Adrenal gland (tissue), 12 donors: ENCODE results near the gene EZH2. TPM values are rescaled to one million over a fixed set of nuclear protein-coding genes. Genes with fewer than 3 reads are reported as not detected.

ENCODE experiments used
- DNase-seq, 7 donors: peaks; one replicate each; pipeline ENCODE4 v3.0.0-alpha.2; 2019 to 2020
- H3K27ac ChIP-seq, 5 donors: fragments of 200-600 bp; sonication (generic) in 4 of 5; 1 replicate in 3 of 5; 2 replicates in 2 of 5; pipeline versions ENCODE4 v1.5.1 to v1.8.0; 2016 to 2020; ENCODE audit warnings: mild to moderate bottlenecking in 1 of 5
- H3K27me3 ChIP-seq: fragments of 200-600 bp; 2 replicates; pipeline ENCODE4 v1.8.0; 2021
- H3K36me3 ChIP-seq, 2 donors: fragments of 200-600 bp; replicated peaks in 1 of 2; 1 replicate in 1 of 2; 2 replicates in 1 of 2; pipeline versions ENCODE4 v1.5.1 to v1.8.0; 2018 to 2022
- H3K4me1 ChIP-seq, 2 donors: fragments of 200-600 bp; replicated peaks in 1 of 2; 1 replicate in 1 of 2; 2 replicates in 1 of 2; pipeline versions ENCODE4 v1.5.1 to v1.8.0; 2018 to 2021
- H3K4me3 ChIP-seq, 4 donors: fragments of 200-600 bp; sonication (generic) in 3 of 4; one replicate each; pipeline ENCODE4 v1.5.1; 2016 to 2018
- H3K9me3 ChIP-seq, 3 donors: fragments of 200-600 bp; sonication (generic) in 1 of 3; replicated peaks in 1 of 3; 1 replicate in 2 of 3; 2 replicates in 1 of 3; pipeline versions ENCODE4 v1.5.1 to v1.8.0; 2016 to 2021
- POLR2A ChIP-seq, 2 donors: fragments of 450-650 bp; IDR thresholded peaks; one replicate each; pipeline ENCODE4 v1.6.1; 2017; ENCODE audit warnings: antibody characterized with exemption in 2 of 2, mild to moderate bottlenecking in 2 of 2, moderate library complexity in 1 of 2
- WGBS, 4 donors: extraction: QIAGEN DNeasy Blood & Tissue Kit in 2 of 4; methylation state at CpG; one replicate each; pipeline versions ENCODE4 v1.1.5 to v1.1.7; 2013 to 2017; 5-methylcytosine and 5-hydroxymethylcytosine counted together
- intact Hi-C, 2 donors: fragments of 100-400 bp; cut with DNase I; formaldehyde crosslinking; loops; one replicate each; pipeline versions ENCODE4 v1.14.1 to v1.15.0; 2022 to 2023
- polyA plus RNA-seq, 3 donors: library from polyadenylated mRNA; stranded (reverse); fragments of 200-250 nt in 2 of 3; fragments of 350-450 nt in 1 of 3; fragmentation: Illumina TruSeq in 1 of 3; extraction: RNeasy Lipid Tissue Mini Kit (QIAGEN cat#74804) in 1 of 3; gene quantifications; one replicate each; pipeline ENCODE4 v1.2.3, GENCODE V29; 2013 to 2014
- total RNA-seq, 9 donors: library from RNA; depleted of rRNA in 4 of 9; stranded (reverse); fragments of >200 nt in 4 of 9; fragments of 120-200 nt in 1 of 9; fragmentation: NEBNext Ultra II Directional in 1 of 9; extraction: Animal tissue kit (Norgen Biotek cat#: 25700) in 1 of 9; gene quantifications; one replicate each; pipeline versions ENCODE4 v1.1.0 to v1.2.4, GENCODE V29; 2013 to 2023
- TF ChIP-seq, protein P1 (sequence below), 6 experiments: fragments of 450-650 bp in 4 of 6; fragments of 200-600 bp in 2 of 6; sonication (generic) in 1 of 6; IDR thresholded peaks; 1 replicate in 5 of 6; 2 replicates in 1 of 6; pipeline versions ENCODE4 v1.5.1 to v1.8.0; 2016 to 2021; ENCODE audit warnings: antibody characterized with exemption in 6 of 6, mild to moderate bottlenecking in 2 of 6, moderate library complexity in 1 of 6
- donor health status: healthy with polysubstance abuse.
- donor health status: Bipolar disorder and iron deficiency.
- donor health status: DM: yes; HTN: yes; CAD: no.
- donor health status: DM: no; HTN: no; CAD: no.
- donor health status: DM: no; HTN: no; CAD: no.
- donor health status: DM: yes; HTN: yes; CAD: no.

The EZH2 gene
- total and polyA plus RNA-seq, 12 donors, result 0.61 to 11.6 (median 2.3) TPM

DNA sequence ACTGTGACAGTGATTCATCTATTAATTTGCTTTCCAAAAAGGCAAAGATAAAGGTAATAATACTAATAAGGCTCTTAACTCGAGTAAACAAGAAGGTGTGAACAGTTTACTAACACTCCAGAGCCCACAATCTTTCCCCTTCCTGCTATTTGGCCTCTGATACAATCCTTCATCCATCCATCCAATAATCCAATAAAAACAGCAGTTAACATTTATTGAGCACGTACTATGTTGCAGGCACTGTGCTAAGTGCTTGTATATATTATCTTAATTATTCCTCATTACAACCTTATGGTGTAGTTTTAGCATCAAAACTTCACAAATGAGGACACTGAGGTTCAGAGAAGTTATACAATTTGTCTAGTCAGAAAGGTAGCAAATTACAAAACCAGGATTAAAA, 49.5 kb downstream of the EZH2 start:
- DNase-seq, result no peak
- no peaks in the 10 kb centered on the region for H3K27me3 ChIP-seq
- peaks cover 0 to 4% (median 0%) of the 10 kb centered on the region in 3 donors for H3K9me3 ChIP-seq
- H3K36me3 ChIP-seq, result no peaks in the 10 kb centered on the region
- H3K4me1 ChIP-seq, result peaks cover 0 to 3% of the 10 kb centered on the region in 2 donors
- H3K4me3 ChIP-seq, result no peak overlapping the region
- H3K27ac ChIP-seq, result no peak overlapping the region
- intact Hi-C loops, result no loop called here
- WGBS, 4 donors, result 91 to 100% (median 95%) methylated on average over 2 of the region's 2 CpGs
- TF ChIP-seq, protein P1, sequence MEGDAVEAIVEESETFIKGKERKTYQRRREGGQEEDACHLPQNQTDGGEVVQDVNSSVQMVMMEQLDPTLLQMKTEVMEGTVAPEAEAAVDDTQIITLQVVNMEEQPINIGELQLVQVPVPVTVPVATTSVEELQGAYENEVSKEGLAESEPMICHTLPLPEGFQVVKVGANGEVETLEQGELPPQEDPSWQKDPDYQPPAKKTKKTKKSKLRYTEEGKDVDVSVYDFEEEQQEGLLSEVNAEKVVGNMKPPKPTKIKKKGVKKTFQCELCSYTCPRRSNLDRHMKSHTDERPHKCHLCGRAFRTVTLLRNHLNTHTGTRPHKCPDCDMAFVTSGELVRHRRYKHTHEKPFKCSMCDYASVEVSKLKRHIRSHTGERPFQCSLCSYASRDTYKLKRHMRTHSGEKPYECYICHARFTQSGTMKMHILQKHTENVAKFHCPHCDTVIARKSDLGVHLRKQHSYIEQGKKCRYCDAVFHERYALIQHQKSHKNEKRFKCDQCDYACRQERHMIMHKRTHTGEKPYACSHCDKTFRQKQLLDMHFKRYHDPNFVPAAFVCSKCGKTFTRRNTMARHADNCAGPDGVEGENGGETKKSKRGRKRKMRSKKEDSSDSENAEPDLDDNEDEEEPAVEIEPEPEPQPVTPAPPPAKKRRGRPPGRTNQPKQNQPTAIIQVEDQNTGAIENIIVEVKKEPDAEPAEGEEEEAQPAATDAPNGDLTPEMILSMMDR (IDR thresholded peaks at IDR 0.05), result no peak
- no peak for TF ChIP-seq POLR2A (IDR thresholded peaks at IDR 0.05)

DNA sequence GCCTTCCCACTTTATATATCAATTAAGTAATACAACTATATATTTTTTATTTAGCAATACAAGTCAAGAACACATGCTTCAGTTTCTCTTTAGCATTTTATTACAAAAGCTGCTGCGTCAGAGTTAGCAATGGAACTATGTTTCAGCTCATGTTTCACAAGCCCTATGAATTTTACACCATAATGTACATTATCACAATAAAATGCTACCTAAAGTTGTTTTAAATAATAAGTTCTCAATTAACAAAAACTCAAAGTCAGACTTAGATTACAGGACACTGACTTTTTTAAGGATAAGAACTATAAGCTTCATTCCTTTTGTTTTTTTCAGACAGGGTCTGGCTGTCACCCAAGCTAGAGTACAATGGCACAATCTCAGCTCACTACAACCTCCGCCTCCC, 52.3 kb downstream of the EZH2 start:
- H3K36me3 ChIP-seq, result no peaks in the 10 kb centered on the region
- no peak overlapping the region for H3K4me3 ChIP-seq
- intact Hi-C loops, result no loop called here
- TF ChIP-seq, protein P1 (IDR thresholded peaks at IDR 0.05), result no peak
- no peak for TF ChIP-seq POLR2A (IDR thresholded peaks at IDR 0.05)
- H3K27ac ChIP-seq, result no peak overlapping the region
- no peaks in the 10 kb centered on the region for H3K27me3 ChIP-seq
- WGBS, 4 donors, result 94 to 100% (median 96%) methylated on average over 2 of the region's 2 CpGs
- no peak for DNase-seq
- no peaks in the 10 kb centered on the region for H3K4me1 ChIP-seq
- peaks cover 0 to 4% (median 0%) of the 10 kb centered on the region in 3 donors for H3K9me3 ChIP-seq

DNA sequence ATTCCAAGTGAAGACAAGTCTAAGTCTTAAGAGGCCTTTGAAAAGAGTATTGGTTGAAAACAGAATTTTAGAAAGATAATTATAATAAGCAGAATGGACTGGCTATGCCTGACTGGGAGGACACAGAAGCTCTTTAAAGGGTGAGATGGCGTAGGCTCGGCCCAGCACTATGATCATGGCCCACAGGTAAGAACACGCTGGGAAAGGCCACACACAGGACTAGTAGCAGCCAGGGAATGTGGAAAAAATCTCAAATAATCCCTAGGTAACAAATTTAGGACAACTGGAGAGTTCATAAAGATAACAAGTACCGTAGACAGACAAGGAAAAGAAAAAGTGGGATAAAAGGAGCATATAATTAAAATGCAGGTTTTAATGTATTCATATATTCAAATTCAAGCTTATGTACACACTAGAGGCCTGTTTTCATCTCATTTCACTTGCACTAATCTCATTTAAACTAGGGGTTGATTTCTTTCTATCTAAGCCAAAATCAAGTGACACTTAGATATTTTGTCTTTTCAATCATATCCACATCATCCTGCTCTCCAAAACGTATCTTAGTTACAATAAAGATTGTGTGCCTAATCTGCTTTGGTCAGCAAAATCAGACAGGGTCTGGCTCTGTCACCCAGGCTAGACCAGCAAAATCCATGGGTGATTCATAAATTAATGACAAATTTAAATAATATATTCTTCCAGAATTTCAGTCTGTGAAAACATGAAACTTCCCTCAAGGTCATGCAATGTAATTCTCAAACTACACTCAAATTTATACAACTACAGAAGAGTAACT, 53.0 kb downstream of the EZH2 start:
- 93 to 96% (median 95%) methylated on average over 5 of the region's 5 CpGs for WGBS, 4 donors
- no peaks in the 10 kb centered on the region for H3K36me3 ChIP-seq

DNA sequence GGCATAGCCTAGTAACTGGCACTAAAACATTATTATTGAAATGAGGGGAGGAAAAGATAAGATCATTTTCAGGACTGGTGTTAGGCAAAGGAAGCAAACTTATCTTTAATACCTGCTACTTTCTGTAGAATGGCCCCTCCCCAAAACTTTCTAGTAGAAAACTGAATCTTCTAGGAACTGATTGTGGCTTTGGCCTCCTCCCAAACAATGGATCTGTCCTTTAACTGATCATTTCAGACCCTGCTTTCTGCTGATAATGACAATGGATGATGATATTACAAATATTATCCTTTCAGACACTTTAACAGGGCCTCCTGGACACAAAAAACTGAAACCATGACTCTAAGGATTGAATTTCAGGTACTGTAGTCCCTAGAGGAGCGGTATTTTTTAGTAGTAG, 55.1 kb downstream of the EZH2 start:
- no peak overlapping the region for H3K4me3 ChIP-seq

More for the DNA sequence above, 53.0 kb downstream of the EZH2 start:
- intact Hi-C loops, result no loop called here
- H3K4me3 ChIP-seq, result no peak overlapping the region
- no peak for DNase-seq
- H3K27ac ChIP-seq, result no peak overlapping the region
- H3K4me1 ChIP-seq, result no peaks in the 10 kb centered on the region
- H3K9me3 ChIP-seq, result peaks cover 0 to 4% (median 0%) of the 10 kb centered on the region in 3 donors
- H3K27me3 ChIP-seq, result no peaks in the 10 kb centered on the region
- TF ChIP-seq, protein P1 (IDR thresholded peaks at IDR 0.05), result no peak
- no peak for TF ChIP-seq POLR2A (IDR thresholded peaks at IDR 0.05)

More for the DNA sequence above, 55.1 kb downstream of the EZH2 start:
- TF ChIP-seq, protein P1 (IDR thresholded peaks at IDR 0.05), result no peak
- no peak for TF ChIP-seq POLR2A (IDR thresholded peaks at IDR 0.05)
- 95 to 100% (median 99%) methylated on average over 1 of the region's 1 CpG for WGBS, 4 donors
- Histone ChIP-seq H3K4me1 (no peaks in the 10 kb centered on the region), H3K36me3 (no peaks in the 10 kb centered on the region), H3K27ac (no peak overlapping the region), H3K9me3 (peaks cover 0 to 4% (median 0%) of the 10 kb centered on the region in 3 donors), H3K27me3 (no peaks in the 10 kb centered on the region)
- intact Hi-C loops, result no loop called here
- DNase-seq, result no peak
